HG03575 (cell line): Measurements from ENCODE around the gene WDR1.

Experiments
- ATAC-seq: cut with Tn5 transposase; IDR thresholded peaks from one replicate; pipeline ENCODE4 v1.9.1; 2021; ENCODE audit not compliant: unreplicated experiment, insufficient number of reproducible peaks, low FRiP score; ENCODE audit errors: extremely low read depth

The WDR1 gene

DNA sequence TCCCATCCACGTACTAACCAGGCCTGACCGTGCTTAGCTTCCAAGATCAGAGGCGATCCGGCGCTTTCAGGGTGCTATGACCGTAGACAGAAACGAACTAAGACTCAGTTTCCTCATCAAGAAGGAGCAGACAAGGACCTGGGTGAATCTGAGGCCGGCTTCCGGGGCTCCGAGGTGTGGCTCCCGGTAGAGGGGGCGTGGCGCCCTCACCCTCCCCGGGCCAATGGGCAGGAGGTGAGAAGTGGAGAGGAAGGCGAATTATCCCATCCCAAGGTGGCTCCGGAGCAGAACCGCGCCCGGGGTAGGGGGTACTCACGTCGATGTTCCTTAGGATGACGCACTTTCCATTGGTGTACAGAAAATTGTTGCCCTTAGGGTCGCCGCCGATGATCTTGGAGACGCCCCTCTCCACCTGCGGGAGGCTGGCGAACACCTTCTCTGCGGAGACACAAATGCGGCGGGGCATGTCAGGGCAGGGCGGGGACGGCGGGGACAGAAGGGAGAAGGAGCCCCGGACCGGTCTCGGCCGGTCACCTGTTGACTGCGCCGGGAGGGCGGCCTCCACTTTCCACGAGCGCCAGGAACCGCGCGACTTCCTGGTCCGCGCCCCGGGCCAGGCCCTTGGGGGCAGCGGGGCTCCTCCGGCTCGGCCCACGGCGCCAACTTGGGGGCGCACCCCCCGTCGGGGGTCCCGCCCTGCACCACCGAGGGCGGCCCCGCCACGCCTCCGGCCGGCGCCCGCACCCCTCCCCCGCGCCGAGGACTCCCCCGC, 616 bp downstream of the WDR1 start:
- ATAC-seq: peak; percentile 27

- ATAC-seq: no peak
Measured at GRCh38 chr4:10115271-10115796, 1.3 kb downstream of the WDR1 start.

DNA sequence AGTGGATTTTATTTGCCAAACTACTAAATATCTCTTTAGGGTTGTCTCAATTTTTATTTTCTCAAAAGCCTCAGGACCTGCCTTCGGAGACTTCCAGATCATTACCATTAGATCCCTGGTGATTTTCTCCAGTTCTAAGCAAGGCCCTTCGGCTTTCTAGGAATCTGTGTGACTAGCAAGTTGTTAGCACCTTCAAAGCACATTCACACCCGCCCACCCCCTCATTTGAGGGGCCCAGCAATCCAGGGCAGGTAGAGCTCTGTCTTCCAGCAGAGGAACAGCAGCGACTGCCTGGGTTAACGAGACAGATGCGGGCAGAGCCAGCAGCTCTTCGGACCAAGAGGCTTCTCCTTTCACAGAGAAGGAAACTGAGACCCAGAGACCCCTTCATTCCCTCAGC, 2.0 kb downstream of the WDR1 start:
- ATAC-seq: no peak

- ATAC-seq: no peak
Measured at GRCh38 chr4:10114147-10114546, 2.5 kb downstream of the WDR1 start.

DNA sequence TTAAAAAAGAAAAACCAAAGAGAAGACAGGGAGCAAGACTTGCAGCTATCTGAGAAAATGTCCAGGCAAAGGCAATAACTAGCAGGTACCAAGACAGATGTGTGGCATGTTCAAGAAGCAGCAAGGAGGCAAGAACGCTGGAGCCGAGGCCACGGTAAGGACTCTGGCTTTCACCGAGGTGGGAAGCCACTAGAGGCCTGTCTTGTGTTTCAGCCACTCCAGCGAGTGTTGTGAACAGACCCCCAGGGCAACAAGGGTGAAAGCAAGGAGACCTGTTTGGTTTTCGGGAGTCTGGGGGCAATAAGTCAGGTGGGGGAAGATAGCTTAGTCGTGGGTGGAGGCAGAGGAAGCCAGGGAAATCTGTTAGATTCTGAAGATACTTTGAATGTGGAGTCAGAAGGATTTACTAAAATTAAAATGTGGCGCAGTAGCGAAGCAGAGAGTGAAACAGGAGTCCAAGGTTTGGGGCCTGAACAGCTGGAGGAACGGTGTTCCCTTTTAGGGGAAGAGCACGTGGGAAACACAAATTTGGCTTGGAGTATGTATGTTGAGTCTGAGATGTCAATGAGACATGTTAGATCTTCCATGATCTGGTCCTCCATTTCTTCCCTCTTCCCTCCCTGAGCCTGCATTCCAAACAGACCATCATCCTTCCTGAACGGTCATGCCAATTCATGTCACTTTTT, 3.1 kb downstream of the WDR1 start:
- no peak for ATAC-seq

GRCh38 chr4:10112658-10113284, 3.8 kb downstream of the WDR1 start:
- no peak for ATAC-seq

- ATAC-seq: no peak
Measured at GRCh38 chr4:10111067-10111801, 5.4 kb downstream of the WDR1 start.

DNA sequence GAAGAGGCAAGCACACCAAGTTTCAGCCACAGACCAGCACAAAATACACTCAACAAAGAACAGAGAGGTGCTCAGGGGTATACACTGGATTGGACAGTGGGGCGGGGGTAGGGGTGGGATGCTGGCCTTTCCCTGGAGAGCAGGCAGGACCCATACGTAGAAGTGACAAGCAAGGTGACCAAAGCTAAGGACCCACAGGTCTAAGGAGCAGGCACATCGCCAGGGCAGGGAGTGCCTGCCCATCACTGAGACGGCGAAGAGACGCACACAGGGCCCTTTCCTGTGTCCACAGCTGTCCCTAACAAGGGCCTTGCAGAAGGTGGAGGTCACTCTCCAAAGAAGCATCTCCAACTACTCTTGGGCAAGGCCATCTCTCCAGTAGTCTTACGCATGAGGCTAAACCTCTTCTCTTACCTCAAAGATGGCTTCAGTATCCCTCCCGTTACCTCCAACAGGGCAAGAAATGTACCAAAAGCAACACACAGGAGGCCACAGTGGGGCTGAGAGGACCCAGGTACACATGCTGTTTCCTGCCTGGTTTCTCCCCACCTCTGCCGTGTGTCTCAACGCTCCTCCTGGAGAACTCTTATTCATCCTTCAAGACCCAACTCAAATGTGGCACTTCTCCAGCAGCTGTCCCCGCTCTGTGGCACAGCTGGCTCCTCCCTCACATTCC, 6.5 kb downstream of the WDR1 start:
- no peak for ATAC-seq

GRCh38 chr4:10108818-10109783, 7.5 kb downstream of the WDR1 start:
- ATAC-seq: no peak

DNA sequence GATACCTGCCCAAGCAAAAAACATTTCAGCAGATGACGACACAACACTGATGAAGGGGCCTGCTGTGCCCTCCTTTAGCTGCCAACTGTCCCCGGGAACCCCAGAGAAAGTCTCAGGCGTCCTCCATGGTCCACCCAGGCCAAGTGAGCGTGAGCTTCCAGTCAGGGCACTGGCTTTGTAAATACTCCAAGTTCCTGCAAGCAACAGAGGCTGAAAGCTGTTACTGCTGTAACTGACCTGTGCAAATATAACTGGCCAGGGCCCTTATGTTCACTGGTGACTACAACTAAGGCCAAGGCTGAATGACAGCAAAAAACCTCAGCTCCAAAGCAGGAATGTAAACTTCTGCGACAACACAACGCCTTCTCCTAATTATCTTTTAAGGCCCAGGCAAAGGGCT, 8.2 kb downstream of the WDR1 start:
- ATAC-seq: no peak

DNA sequence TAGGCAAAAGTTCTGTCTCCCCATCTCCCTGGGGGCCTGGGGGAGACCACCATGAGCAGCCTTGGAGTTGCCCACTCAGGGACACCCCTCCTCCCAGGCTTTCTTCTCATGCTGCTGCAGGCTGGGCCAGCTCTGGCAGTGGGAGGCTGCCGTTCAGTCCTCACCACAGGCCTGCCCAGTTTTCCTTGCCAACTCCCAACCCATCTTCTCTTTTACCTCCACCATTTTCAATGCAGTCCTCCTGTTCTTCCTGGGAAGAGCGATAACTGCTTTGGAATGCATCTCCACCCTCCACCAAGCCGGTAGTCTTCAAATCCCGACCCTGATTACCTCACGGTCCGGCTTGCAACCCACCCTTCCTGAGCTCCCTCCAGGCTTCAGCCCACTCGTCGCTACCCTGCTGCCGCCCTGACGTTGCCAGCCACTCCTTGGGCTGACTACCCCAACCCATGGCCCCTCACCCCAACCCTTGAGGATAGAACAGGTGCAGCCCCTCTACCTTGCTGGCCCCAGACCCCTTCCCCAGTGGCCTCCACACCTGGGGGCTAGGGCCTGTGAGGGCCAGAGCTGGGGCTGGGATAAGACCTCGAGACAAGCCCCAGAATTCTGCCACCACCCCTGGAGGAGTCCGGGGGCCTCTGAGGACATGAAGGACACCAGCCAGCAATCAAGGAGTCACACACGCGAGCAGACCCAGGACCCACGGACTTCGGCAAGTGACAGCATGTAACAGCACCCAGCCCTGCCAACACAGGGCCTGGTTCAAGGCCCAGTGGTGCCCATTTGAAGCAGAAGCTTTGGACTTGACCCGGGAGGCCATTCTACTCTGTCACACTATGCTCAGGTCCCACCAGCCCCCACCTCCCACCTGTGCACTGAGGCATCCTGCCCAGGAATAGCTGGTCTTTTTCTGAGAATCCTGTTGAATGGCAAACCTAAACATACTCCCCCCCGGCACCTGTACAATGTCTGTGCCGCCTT, 9.2 kb downstream of the WDR1 start:
- ATAC-seq: no peak

- ATAC-seq: no peak
Measured at GRCh38 chr4:10106421-10107039, 10.1 kb downstream of the WDR1 start.

DNA sequence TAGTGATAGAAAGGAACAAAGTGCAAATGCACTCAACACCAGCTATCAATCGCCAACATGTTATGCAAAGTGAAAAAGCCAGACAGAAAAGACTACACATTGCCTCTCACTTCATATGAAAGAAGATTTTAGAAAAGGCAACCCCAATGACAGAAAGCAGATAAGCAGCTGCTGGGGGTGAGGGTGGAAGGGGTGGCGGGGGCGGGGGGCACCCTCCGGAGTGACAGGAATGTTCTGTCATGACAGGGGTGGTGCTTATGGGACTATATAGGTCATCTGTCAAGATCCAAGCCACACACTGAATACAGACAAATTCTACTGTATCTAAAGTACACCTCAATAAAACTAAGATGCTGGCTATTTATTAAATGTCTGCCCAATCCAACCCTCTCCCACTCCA, 10.7 kb downstream of the WDR1 start:
- no peak for ATAC-seq

GRCh38 chr4:10105421-10105820, 11.2 kb downstream of the WDR1 start:
- ATAC-seq: no peak

DNA sequence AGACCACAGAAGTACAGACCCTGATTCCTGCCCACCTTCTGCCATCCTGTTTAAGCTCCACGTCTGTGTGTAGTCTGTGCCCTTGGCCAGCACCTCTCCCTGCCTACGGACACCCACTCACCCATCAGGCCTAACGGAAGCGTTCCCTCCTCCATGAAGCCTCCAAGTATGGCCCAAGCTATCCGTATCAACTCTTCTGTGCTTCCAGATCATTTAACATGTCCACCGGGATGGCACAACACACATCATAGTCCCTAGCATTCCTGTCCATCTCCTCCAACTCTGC, 11.7 kb downstream of the WDR1 start:
- no peak for ATAC-seq

DNA sequence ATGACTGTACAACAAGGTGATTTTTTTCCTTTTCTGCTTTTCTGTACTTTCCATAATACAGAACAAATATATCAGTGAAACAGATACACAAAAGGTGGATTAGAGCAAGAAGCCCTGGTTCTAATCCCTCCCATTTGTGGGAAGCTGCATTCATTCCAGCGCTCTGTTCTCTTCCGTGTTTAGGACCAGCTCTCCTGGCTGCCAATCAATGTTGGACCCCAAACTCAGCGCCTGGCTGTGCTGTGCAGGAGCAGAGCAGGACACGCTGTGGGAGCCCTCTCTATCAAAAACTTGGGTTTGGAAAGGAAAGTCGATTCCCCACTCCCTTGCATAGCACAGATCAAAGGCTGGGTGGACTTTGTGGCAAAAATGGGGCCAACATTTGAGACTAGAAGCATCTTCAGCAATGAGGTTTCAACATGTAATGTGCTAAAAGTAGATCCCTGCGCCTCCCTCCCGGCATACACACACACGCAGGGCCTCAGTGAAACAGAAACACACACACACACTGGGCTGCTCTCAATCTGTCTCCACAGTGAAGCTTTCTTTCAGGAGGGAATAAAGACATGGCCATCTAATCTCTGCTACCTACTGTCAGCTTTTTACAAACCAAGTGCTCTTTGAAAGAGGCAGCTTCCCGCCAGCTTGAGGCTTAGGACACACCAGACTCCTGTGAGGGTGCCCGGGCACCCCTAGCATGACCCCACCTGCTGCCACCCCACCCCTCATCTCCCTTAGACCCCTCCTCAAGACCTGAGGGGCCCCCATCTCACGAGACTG, 12.2 kb downstream of the WDR1 start:
- ATAC-seq: no peak
